A549 treated with CpdA at 1 μM for 4 hours (cell line): ENCODE measurements around the gene BDP1. TPM values are rescaled to one million over a fixed set of nuclear protein-coding genes. Genes with fewer than 3 reads are reported as not detected.

Experiments used
- total RNA-seq: library from RNA; stranded (reverse); fragments of 200-300 nt; extraction: Qiagen RNA extraction; gene quantifications from 5 replicates; pipeline ENCODE4 v1.2.3, GENCODE V29; 2022; ENCODE audit warnings: low read depth

The BDP1 gene, protein sequence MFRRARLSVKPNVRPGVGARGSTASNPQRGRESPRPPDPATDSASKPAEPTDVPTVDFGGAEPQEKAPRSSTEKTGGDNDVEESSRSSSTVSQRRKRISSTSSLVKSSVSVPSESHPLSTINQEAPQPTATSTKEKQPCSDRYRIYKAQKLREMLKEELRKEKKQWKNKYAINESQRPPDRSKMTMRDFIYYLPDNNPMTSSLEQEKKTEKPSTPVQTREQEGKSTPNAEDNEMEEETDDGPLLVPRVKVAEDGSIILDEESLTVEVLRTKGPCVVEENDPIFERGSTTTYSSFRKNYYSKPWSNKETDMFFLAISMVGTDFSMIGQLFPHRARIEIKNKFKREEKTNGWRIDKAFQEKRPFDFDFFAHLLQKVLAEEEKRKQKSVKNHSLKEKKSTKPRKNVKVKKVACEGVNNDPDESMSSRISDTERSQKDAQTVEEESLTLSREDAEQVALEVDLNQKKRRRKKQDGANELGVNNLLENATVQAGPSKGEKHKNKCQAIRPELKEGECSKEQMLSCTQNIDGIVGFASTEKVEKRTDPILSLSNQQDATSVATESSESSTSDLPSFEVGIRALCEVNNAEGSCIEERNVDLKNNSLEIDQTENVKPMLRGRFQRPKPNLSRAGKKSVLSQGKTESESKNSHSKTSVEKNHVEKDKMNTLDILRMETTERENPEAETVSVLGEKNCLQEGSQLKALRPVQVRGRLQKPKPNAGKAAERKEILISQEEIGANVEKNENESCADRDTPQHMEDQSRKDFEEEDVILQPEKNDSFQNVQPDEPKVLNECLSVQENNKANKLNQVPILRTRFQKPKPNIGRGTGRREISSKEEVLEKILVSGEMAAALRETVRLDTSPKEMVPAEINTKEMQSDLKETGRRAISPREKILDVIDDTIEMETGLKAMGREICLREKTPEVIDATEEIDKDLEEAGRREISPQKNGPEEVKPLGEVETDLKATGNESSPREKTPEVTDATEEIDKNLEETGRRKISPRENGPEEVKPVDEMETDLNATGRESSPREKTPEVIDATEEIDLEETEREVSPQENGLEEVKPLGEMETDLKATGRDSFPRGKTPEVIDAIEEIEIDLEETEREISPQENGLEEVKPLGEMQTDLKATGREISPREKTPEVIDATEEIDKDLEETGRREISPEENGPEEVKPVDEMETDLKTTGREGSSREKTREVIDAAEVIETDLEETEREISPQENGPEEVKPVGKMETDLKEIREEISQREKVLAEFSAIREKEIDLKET (N-terminal part only)
- total RNA-seq, result 9.5 to 13.0 TPM (median 10.3 TPM) in 5 replicates

DNA sequence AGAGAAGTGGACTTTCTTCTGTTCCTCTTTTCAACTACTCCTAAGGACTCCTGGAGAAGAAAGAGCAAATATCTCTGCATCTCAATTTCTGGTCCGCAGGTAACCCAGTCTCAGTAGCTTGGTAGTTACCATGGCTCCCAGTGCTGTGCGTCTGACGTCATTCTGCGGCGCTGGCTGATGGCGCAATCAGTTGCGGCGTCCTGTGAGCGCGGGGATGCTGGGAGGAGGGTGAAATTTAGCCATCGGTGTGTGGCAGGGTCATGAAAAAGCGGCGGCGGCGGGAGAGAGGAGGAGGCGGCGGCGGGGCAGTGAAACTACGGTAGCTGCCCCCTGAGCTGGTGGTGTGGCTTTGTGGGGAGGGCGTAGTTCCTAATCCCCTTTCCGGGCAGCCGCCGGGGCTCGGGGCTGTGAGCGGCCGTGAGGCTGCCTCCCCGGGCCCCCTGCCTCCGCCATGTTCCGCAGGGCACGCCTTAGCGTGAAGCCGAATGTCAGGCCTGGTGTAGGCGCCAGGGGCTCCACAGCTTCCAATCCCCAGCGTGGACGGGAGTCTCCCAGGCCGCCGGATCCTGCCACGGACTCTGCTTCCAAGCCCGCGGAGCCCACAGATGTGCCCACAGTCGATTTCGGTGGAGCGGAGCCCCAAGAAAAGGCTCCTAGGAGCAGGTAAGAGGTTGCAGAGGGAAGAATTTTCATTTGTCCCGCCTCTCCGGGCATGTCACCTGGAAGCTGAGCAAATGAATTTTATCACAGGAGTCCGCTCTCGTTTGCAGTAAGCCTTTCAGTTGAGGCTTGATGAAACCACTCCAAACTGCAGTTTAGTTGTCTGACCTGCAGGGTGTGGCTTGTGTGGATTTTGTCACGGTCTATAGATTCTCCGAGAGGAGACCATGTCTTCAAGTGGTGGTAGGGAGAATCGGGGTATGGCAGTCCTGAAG, at the start of gene BDP1:
Gene BDP1, plus strand, starts transcription at position 225 of the 935 bp plus-strand sequence. Its CDS starts 227 bp downstream, at position 452.

DNA sequence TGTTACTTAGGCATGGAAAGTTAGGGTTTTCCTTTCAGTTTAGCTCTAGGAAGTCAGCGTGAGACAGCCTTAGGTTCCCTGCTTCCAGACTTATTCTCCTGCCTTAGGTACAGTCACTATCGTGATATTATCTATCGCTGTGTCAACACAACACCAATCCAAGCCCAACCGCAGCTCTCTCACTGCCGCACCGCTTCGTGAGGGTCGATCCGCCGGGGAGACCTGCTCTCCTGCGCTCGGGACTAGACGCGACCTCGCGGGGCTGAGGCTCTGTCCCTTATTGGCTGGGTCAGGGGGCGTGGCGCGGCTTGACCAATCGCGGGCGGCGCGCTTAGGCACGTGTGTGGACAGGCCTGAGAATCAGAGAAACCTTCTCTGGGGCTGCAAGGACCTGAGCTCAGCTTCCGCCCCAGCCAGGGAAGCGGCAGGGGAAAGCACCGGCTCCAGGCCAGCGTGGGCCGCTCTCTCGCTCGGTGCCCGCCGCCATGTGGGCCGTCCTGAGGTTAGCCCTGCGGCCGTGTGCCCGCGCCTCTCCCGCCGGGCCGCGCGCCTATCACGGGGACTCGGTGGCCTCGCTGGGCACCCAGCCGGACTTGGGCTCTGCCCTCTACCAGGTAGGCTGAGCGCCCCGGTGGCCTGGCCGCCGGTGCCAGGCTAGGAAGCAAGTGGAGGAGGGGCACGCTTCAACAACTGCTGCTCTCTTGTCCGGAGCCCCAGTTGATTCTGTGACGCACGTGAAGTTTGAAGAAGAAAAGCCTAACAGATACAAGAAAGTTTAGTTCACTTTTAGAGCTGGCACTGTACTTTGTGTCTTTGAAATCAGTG, 131.7 kb downstream of the BDP1 start, which contains the start of gene MCCC2:
Gene MCCC2, plus strand, starts transcription at position 400 of the 825 bp plus-strand sequence. Its CDS starts 86 bp downstream, at position 486.

Other genes with a start within 250 kb of the BDP1 start
- gene MCCC2, start 131.7 kb downstream of the BDP1 start, total RNA-seq, result 40.5 to 48.2 TPM (median 42.9 TPM) in 5 replicates